HEK293 (cell line): ENCODE measurements around the gene TTC9C.

Experiments used
- SP2 ChIP-seq: fragments of 450-650 bp; formaldehyde crosslinking; IDR thresholded peaks from 2 replicates; pipeline ENCODE4 v1.5.1; 2016; ENCODE audit warnings: missing biosample characterization, missing genetic modification characterization
- YY1 ChIP-seq: fragments of 450-650 bp; formaldehyde crosslinking; IDR thresholded peaks from 2 replicates; pipeline ENCODE4 v1.5.1; 2018; ENCODE audit warnings: missing biosample characterization, missing genetic modification characterization
- ZNF221 ChIP-seq: fragments of 450-650 bp; formaldehyde crosslinking; IDR thresholded peaks from 2 replicates; pipeline ENCODE4 v1.5.1; 2017; ENCODE audit warnings: missing biosample characterization, missing genetic modification characterization, borderline replicate concordance

- no peak for TF ChIP-seq ZNF221 (tag by site-specific recombination)
- TF ChIP-seq YY1: no peak
- TF ChIP-seq SP2: no peak
Measured at GRCh38 chr11:62710001-62710345, 18.3 kb upstream of the TTC9C start.
